GM19463 (cell line): Measurements from ENCODE around the gene PAQR8.

ENCODE experiments used
- ATAC-seq: cut with Tn5 transposase; IDR thresholded peaks from one replicate; pipeline ENCODE4 v1.9.1; 2021; ENCODE audit warnings: mild to moderate bottlenecking, moderate library complexity; ENCODE audit not compliant: unreplicated experiment

PAQR8 gene

DNA sequence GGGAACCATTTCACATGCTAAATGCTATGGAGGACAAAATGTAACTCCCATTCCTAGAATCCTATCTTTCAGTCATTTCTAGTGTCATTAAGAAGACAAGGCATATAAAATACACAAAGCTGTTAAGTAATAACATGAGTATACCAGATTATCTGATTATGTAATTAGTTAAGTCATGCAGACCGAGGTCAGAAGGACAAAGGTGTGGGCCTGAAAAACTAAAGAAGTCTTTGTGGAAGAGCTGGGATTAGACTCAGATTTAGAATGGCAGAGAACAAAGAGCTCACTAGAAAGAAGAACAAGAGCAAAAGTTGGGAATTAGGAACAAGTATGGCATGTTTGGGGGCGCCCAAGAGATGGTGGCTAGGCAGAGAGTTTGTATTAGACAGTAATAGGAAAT lies 95.1 kb downstream of the PAQR8 start:
- no peak for ATAC-seq
